ENCODE results near the gene ATP9A. TPM values are rescaled to one million over a fixed set of nuclear protein-coding genes. Genes with fewer than 3 reads are reported as not detected.

The ATP9A gene
- total RNA-seq, 1 donor from 2014 or later, result 24.6 TPM

Other genes starting within 250 kb of the ATP9A start
- gene NFATC2, start 225.7 kb downstream of the ATP9A start, total RNA-seq, result 6.0 TPM
- gene SALL4, start 34.1 kb upstream of the ATP9A start, total RNA-seq, result 2.7 TPM

All from skin of body (tissue), 1 donor.